ENCODE results near the gene TRAPPC12.
"Not testable (repeated sequence)": the region's sequence is repeated elsewhere in the genome, so short reads cannot be mapped to it uniquely, and the experiment has no call there.

Gene TRAPPC12

DNA sequence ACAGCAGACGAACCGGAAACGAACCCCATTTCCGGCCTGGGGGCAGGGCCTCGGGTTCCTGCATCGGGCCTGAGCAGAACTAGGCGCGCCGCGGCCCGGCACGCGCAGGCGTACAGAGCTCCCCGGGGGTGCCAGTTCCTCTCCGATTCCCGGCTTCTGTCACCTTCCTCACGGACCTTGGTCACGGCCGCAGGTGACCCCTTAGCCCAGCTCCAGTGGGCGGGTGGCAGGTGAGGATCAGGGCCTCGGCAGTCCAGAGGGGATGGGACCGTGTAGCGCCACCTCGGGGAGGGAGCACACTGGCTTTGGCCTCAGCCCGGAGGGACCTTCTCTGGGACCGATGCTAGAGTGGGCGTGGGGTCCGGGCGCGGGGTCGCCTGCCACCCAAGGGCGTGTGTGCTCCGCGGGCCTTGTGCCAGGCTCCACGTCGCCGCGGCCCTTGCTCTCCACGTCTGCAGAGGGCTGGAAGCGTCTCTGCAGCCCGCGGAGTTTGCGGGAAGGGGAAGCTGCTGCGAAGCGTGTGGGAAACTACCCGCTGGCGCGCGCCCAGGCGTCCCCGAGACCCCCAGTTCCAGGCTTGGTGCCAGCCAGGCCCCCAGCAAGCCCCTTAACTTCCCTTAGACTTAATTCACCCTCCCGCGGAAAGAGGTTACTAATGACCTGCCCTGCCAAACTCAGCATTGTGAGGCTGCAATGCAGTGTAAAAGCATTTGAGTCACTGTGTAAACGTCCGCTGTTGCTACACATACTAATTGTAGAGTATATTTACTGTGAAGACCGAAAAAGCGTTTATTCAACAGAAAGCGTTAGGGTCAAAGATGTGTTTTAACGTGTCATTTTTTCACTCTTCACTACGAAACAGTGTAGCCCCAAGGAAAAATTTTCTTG lies at the start of gene TRAPPC12:
TRAPPC12 (plus strand) TSS at position 48 of the 888 bp plus-strand sequence. CDS start 7,930 bp downstream, outside the sequence.
- peak; percentile 94 for DNase-seq

DNA sequence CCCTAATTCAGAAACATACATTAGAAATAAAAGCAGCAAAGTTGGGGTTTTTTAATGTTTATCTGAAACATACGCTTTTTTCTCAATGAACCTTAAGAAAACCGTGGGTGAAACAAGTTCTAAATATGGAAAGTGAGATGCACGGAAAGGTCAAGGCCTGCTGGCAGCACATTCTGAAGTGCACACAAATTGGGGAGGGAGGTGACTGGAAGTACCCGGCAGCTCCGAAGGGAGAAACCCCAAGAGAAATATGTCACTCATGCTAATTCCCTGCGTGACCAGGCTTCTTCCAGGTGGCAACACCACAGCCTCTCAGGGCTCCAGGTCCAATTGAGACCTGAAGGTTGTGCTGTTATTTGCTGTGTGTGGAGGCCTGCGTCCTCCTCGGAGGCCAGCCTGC lies 47.4 kb upstream of the TRAPPC12 start:
- no peak for DNase-seq

DNA sequence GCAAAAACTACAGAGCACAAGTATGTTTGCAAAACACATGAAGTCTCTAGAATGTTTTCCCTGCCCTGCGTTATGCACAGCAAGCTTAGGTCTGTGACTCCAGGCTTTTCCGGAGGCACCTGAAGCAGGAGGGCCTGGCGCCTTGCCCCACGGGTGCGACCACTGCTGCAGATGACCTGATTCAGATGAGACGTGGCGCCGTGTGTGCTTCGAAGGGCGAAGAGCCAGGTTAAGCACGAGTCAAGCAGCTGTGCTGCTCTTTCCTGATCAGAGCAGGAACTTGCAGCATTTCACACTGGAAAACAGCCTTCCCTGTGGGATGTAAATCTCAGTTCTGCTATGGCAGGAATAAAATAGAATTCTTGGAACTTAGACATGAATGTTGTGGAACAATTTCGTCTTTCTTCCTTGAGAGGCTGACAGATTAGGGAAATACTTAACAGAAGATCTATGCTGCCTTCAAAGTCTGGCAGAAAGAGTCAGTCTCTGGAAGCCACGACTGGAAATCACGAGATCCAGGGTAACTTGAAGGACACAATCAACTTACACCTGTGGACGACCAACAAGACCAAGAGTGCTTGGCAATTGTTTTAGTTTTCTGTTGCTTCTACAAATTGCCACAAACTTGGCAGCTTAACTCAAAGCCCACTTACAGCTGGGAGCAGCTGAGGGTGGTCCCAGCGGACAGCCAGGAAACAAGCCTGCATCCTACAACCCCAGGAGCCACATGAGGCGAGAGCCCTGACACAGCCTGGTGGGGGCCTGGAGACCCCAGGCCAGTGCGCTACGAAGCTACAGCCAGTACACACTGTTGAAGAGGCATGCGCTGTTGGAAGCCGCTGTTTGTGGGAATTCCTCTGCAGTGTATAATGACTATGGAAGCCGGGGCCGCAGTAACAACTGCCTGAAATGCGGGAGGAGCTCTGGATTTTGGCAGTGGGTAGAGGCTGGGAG lies 44.8 kb upstream of the TRAPPC12 start:
- no peak for DNase-seq

DNA sequence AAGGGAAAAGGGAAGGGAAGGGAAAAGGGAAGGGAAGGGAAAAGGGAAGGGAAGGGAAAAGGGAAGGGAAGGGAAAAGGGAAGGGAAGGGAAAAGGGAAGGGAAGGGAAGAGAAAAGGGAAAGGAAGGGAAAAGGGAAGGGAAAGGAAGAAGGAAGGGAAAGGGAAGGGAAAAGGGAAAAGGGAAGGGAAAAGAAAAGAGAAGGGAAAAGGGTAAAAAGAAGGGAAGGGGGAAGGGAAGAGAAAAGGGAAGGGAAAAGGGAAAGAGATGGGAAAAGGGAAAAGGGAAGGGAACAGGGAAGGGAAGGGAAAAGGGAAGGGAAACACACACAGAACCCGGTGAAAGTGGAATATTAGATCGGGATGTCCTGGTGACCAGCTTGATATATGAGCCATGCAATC lies 42.6 kb upstream of the TRAPPC12 start:
- DNase-seq: no peak

DNA sequence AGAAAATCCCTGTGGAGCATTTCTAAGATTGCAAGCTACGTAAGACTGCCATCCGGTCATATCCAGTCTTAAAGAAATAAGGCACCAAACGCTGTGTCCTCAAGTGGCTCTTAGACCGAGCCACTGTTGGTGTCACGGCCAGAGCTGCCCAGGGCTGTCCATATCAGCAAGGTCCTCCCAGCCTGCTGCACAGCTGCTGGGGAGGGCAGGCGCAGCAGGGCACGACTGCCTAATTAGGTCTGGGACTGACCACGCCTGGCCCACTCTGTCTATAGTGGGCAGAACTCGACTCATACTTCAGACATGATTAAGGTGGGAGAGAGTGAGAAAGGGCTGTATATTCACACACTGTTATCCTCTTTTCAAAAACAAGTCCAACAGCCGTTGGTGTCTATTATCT lies 41.2 kb upstream of the TRAPPC12 start:
- DNase-seq: no peak

DNA sequence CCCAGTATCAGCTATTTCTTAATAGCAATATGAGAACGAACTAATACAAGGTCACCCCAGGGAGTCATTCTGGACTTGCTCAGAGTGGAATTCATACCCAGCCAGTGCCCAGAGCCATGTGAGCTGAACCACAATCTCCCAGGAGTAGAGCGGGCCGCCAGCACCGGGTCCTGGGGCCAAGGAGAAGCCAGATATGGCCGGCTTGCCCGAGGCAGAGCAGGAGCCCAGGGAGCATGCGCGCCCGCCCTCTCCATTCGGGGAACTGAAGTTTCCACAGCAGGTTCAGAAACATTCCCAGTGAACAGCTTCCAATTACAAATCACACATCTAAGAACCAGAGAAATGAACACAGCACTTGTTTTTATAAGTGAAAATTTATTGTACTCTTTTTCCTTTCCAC lies 39.4 kb upstream of the TRAPPC12 start:
- DNase-seq: no peak

DNA sequence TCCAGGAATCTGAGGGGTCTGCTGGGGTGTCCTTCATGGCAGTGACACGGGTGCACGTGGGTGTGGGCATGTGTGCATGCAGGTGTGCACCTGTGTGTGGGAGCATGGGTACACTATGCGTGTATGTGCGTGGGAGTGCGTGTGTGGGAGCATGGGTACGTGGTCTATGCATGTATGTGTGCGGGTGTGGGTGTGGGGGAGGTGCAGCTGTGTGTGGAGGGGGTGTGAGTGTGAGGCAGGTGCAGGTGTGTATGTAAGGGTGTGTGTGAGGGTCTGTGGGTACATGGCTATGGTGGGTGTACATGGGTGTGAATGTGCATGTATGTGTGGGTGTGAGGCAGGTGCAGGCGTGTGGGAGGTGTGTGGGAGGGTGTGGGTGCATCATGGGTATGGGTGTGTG lies 38.2 kb upstream of the TRAPPC12 start:
- DNase-seq: no peak

DNA sequence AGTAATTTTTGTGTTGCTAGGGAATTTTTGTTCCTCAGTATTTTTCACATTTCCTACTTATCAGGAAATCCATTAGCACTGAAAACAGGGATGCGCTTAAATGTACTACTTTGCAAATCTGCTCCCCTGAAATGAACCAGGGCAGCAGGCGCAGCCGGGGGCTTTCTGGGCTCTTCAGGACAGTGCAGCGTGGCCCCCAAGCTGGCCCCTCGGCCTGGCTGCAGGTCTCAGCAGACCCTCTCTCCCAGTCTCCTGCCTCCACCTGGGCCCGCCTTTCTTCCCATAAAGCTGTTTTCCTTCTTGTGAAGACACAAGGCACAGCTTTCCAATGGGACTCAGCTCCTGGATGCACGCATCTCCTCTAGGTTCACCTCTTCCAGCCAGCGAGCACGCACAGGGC lies 37.2 kb upstream of the TRAPPC12 start:
- DNase-seq: no peak

DNA sequence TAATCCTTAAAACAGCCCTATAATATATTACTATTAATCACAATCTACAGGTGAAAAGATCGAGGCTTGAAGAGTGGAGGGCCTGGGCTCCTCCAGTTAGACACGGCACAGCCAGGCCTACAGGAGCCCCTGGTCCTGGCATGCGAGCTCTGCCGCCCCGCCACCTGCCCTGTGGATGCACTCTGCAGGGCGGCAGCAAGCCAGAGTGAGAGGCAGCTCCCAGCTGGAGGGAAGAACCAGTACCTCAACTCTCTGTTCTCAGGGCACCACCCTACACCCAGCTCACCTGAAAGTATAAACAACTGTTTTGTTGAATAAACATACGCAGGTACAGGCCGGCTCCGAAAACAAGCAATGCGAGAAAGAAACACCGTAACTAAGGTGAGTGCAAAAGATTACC lies 36.5 kb upstream of the TRAPPC12 start:
- no peak for DNase-seq

DNA sequence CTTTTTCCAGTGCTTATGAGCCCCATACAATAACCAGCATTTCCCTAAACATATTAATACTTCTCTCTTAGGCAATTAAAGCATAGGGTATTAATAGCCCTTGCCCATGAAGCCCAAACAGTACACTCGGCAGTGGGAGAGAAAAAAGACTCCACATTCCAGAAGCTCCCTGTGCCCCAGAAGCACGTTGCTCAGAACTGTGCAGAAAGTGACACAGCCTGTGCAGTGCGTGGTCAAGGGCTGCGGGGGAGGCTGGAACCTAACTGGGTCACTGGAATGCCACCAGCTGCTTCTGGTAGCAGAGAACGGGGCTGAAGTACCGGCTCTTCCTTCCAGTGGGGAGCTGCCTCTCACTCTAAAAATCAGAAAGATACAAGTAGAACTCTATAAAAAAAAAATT lies 34.6 kb upstream of the TRAPPC12 start:
- no peak for DNase-seq

DNA sequence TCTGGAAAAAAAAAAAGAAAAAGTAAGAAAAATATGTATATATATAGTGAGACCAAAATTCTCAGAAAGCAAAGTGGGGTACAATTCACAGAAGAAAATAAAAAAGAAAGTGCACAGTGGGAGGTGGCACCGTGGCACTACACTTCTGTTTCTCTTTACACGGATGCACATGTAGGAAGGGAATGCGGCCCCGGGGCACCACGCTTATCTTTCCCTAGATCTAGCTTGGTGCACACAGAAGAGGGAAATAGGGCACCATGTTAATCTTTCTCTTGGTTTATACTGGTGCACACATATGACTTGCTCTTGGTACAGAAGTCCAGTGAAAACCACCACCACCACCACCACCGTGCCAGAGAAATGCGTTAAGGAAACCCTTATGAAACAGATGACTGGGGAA lies 33.9 kb upstream of the TRAPPC12 start:
- DNase-seq: no peak

DNA sequence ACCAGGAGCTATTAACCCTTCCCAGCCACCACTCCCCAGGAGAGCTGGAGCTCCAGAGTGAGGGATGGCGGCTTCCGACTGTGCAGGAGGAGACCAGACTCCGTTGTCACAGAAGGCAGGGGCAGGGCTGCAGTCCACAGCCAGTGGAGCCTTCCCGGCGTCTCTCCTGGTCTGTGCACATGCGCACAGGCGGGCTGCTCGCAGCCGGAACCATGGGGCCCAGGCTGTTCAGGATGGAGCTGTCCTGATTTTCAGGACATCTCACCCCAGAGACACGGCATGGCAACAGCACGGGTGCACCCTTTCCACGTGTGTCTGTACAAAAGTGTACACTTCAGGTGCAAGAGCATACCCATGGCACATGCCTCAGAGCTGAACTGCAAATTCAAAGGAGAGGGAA lies 30.7 kb upstream of the TRAPPC12 start:
- peak; percentile 44 for DNase-seq

DNA sequence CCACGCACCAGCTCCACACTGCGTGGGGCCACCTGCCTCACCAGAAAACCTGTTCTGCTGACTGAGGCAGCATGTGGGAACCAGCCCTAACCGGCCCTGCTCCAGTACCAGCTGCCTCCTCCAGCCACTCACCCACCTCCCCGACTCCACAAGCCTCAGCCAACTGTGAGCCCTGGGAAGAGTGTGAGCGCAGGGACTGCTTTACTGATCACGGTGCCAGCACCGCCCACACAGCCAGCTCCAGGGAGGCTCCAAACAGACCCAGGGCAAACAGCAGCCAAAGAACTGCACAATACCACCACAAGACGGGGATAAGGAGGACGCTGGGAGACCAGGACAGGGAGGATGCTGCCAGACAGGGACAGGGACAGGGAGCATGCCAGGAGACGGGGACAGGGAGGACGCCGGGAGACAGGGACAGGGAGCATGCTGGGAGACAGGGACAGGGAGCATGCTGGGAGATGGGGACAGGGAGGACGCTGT lies 30.2 kb upstream of the TRAPPC12 start:
- DNase-seq: peak; percentile 73

DNA sequence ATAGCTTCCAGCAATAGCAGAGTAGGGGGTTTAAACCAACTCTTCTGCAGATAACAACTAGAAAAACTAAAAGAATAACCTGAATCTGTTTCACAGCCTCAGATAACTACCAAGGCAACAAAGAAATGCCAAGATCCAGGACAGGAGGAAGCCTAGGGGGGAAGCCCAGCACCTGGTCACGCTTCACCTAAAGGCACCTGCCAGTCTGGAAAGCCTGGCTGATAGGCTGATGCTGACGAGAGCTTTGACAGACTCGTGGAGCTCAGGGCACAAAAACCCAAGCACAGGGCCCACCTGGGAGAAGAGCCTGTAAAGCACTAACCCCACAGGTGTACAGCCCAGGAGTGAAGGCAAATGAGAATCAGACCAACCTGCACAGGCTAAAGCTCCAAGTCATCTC lies 24.5 kb upstream of the TRAPPC12 start:
- peak; percentile 72 for DNase-seq

DNA sequence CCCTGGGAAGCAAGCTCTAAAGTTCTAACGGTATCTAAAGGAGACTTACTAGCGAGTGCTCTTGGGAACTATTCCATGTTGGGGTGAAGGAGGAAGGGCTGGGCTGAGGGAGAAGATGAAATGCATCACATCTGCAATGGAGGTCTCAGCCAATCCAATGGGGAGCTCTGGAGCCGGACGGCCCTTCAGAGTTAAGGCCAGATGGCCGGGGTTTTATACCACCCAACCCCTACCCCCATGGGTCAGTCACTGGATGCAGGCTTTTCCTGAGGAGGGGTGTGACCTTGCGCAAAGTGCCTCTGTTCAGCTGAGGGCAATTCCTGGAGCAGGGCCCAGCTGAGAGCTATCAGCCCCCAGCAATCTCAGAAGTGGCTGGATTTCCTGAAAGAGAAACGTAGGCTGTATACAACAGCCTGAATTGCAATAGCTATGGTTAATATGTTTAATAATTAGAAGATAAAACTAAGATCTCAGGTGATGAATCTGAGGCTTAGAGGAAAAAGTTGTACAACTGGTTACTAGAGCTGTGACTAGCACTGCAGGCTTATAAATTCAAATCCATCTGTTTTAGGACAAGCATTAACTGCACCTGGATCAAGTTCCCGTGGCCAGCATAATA lies 23.4 kb upstream of the TRAPPC12 start:
- DNase-seq: peak; percentile 8

DNA sequence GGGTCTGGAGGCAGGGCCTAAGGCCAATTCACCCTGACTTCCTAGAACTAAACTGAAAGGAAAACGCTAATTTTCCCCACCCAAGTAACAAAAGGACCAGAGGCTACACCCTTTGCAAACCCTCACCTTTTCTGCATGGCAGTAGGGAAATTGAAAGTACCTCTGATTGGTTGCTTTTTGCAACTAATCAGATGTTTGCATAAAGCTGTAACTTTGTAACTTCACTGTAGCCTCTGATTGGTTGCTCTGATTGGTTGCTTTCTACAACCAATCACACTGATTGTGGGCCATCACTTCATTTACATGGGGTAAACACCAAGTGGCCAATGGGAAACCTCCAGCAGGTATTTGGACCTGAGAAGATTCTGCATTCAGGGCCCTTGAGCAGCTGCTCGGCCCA lies 22.7 kb upstream of the TRAPPC12 start:
- no peak for DNase-seq

DNA sequence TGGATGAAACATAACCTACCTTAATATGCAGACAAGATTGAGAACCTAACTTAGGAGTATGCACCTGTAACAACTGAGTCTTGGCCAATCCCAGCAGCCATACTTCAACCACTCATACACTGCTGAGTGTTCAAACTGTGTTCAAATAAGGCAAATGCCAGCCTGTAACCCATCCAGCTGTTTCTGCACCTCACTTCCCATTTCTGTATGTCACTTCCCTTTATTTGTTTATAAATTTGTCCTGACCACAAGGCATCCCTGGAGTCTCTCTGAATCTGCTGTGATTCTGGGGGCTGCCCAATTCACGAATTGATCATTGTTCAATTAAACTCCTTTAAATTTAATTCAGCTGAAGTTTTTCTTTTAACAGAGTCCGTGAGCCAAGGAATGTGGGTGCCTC lies 22.0 kb upstream of the TRAPPC12 start:
- DNase-seq: not testable (repeated sequence)

DNA sequence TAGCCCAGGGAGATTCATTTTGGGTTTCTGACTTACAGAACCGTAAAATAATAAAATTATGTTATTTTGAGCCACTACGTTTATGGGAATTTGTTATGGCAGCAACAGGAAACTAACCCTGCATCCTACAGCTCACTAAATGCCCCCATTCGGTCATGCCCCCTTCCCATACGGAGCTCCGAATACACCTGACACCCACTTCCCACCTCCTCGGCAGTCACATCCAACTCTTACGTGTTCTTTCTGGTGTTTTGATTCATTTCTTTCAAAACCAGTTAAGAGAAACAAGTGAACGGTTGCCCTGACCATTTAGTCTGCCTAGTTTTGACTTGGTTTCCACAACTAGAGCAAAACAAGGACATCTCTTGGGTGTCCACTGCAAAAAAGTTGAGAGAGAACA lies 21.6 kb upstream of the TRAPPC12 start:
- no peak for DNase-seq

DNA sequence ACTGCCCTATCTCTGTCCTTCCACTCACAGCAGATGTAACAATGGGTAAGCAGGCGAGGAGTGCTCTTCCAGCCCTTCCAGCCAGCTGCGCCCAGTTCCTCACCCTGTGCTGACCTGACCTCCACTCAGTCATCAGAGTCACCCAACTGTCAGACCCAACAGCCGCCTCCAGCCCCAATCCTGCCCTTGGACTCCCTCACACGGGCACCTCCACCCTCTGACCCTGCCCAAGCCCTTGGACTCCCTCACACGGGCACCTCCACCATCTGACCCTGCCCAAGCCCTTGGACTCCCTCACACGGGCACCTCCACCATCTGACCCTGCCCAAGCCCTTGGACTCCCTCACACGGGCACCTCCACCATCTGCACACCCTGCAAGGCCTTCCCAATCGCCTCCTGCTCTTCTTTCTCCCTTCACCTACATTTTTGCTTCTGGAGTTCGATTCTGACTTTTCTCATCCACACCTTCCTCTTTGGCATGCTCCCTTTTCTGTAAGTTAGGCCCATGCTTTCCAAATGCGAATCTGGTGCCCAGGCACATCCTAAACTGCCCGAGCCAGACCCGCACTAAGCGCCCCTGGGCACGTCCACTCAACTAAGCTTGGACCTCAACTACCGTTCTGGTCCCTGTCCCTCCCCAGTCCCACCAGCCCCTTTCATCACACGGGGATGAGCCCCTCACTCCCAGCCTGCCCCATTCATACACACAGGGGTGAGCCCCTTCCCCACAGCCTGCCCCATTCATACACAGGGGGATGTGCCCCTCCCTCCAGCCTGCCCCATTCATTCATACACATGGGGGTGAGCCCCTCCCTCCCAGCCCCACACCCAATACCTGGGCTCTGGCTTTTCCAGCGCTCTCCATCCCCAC lies 17.7 kb upstream of the TRAPPC12 start:
- DNase-seq: no peak

DNA sequence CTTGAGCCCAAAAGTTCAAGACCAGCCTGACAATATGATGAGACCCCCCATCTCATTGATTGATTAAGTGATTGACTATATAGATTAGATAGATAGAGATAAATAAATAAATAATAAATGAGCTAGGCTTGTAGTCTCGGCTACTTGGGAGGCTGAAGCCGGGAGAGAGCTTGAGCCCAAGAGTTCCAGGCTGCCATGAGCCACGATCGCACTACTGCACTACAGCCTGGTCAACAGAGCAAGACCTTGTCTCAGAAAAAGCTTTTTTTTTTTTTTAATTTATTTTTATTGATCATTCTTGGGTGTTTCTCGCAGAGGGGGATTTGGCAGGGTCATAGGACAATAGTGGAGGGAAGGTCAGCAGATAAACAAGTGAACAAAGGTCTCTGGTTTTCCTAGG lies 14.3 kb upstream of the TRAPPC12 start:
- DNase-seq: peak; percentile 7

DNA sequence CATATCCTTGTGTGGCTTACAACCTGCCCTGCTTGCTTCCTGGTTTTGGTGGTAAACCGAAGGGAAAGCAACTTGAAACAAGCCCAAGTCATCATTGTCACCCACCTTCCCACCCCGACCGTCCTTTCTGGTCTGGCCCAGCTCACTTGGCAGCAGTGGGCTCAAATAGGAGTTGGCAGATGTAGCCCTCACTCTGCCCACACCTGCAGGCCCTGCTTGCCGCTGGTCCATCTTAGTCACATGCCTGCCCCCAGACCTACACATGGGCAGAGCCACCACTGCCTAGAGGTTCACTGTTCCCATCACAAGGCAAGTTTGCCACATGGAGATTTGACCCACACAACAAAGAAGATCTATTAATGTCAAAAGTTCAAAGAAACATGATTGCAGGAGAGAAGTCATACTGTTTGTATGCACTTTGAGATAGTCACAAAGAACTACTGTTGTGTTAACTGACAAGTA lies 11.2 kb upstream of the TRAPPC12 start:
- DNase-seq: no peak
